H1 (cell line): ENCODE measurements around the gene ALS2CL.

ENCODE experiments used
- CHD2 ChIP-seq: IDR thresholded peaks from 2 replicates; pipeline ENCODE4 v1.6.1; 2012; ENCODE audit warnings: low read length, improper control_type of control experiment
- CREB1 ChIP-seq: IDR thresholded peaks from 2 replicates; pipeline ENCODE4 v1.6.1; 2012; ENCODE audit warnings: inconsistent platforms
- EZH2 ChIP-seq: fragments of 200-600 bp; sonication (generic); IDR thresholded peaks from 2 replicates; pipeline ENCODE4 v1.7.1; 2012; ENCODE audit warnings: low read depth, mild to moderate bottlenecking, moderate library complexity, low read length, inconsistent platforms; ENCODE audit not compliant: severe bottlenecking
- KDM5A ChIP-seq: fragments of 200-600 bp; IDR thresholded peaks from 2 replicates; pipeline ENCODE4 v1.7.1; 2012; ENCODE audit warnings: mild to moderate bottlenecking, low read length, inconsistent platforms, mixed read lengths
- RAD21 ChIP-seq, 2 experiments: IDR thresholded peaks in 1 of 2; conservative IDR thresholded peaks in 1 of 2; 2 replicates each; pipeline ENCODE4 v1.6.1; 2011; ENCODE audit warnings: low read depth in 2 of 2, low read length in 2 of 2, improper control_type of control experiment in 1 of 2, inconsistent platforms in 1 of 2, mild to moderate bottlenecking in 1 of 2, moderate library complexity in 1 of 2

- TF ChIP-seq EZH2 (no peak), CHD2 (no peak), RAD21 (IDR thresholded peaks at IDR 0.05 in 1 of 2, conservative IDR thresholded peaks at IDR 0.05 in 1 of 2; ENCODE audit: low read depth in 2 of 2, low read length in 2 of 2) (no peak), KDM5A (no peak), CREB1 (no peak)
Measured at GRCh38 chr3:46675426-46675825, 18.1 kb downstream of the ALS2CL start.
